Lower leg skin (tissue), 4 donors: ENCODE measurements around the gene AQP2. TPM values are rescaled to one million over a fixed set of nuclear protein-coding genes. Genes with fewer than 3 reads are reported as not detected.
"Not testable (repeated sequence)": the region's sequence is repeated elsewhere in the genome, so short reads cannot be mapped to it uniquely, and the experiment has no call there.

Source experiments
- DNase-seq, 2 donors: peaks; one replicate each; pipeline ENCODE4 v3.0.0-alpha.2; 2019; ENCODE audit warnings: low spot score in 2 of 2
- H3K4me3 ChIP-seq: fragments of 200-600 bp; sonication (generic); 2 replicates; pipeline ENCODE4 v1.5.1; 2017; ENCODE audit warnings: mild to moderate bottlenecking, low read depth; ENCODE audit not compliant: poor library complexity, severe bottlenecking
- CTCF ChIP-seq, 3 donors: fragments of 450-650 bp; IDR thresholded peaks; one replicate each; pipeline ENCODE4 v1.5.1; 2016; ENCODE audit warnings: antibody characterized with exemption in 3 of 3, mild to moderate bottlenecking in 3 of 3, moderate library complexity in 2 of 3
- POLR2A ChIP-seq, 2 donors: fragments of 450-650 bp; IDR thresholded peaks; one replicate each; pipeline ENCODE4 v1.6.1; 2016 to 2017; ENCODE audit warnings: antibody characterized with exemption in 2 of 2, mild to moderate bottlenecking in 1 of 2, moderate library complexity in 1 of 2
- WGBS, 2 donors: methylation state at CpG; one replicate each; pipeline ENCODE4 v1.1.5; 2018; 5-methylcytosine and 5-hydroxymethylcytosine counted together
- intact Hi-C: fragments of 100-400 bp; cut with DNase I; formaldehyde crosslinking; loops from one replicate; pipeline ENCODE4 v1.15.0; 2023; ENCODE audit warnings: low total_unique reads
- total RNA-seq, 4 donors: library from RNA; depleted of rRNA; stranded (reverse); fragments of >200 nt; gene quantifications; one replicate each; pipeline ENCODE4 v1.1.0, GENCODE V29; 2016

AQP2 gene
- total RNA-seq, 4 donors from 2014 or later = 0.36 TPM; not detected in 3

- TF ChIP-seq POLR2A (IDR thresholded peaks at IDR 0.05) = no peak
- TF ChIP-seq CTCF (IDR thresholded peaks at IDR 0.05) = no peak
- WGBS, 2 donors = 2 to 4% methylated on average over 8 of the region's 8 CpGs
- intact Hi-C loops = no loop called here
- peak in 1 of 2 donors; percentile 75 for DNase-seq
- H3K4me3 ChIP-seq = no peak overlapping the region
Measured at GRCh38 chr12:49983892-49984291, 33.4 kb downstream of the AQP2 start.

- intact Hi-C loops = no loop called here
- TF ChIP-seq CTCF (IDR thresholded peaks at IDR 0.05) (no peak), POLR2A (IDR thresholded peaks at IDR 0.05) (no peak)
- peak in 1 of 2 donors; percentile 57 for DNase-seq
- H3K4me3 ChIP-seq = no peak overlapping the region
- whole genome bisulfite sequencing, 2 donors = 87 to 89% methylated on average over 9 of the region's 9 CpGs
Measured at GRCh38 chr12:49984476-49985359, 34.2 kb downstream of the AQP2 start.

- TF ChIP-seq POLR2A (IDR thresholded peaks at IDR 0.05) (no peak), CTCF (IDR thresholded peaks at IDR 0.05) (no peak)
- H3K4me3 ChIP-seq = no peak overlapping the region
- intact Hi-C loops = no loop called here
- 88 to 97% methylated on average over 5 of the region's 5 CpGs for WGBS, 2 donors
- peak in 1 of 2 donors; percentile 21 for DNase-seq
Measured at GRCh38 chr12:49985981-49986380, 35.4 kb downstream of the AQP2 start.

GRCh38 chr12:49986476-49986875 lies 35.9 kb downstream of the AQP2 start:
- intact Hi-C loops, DNase-seq, H3K4me3 ChIP-seq: not testable (repeated sequence)
- WGBS, 2 donors = 84 to 86% methylated on average over 3 of the region's 3 CpGs

GRCh38 chr12:49987625-49988303 lies 37.2 kb downstream of the AQP2 start:
- no peak for TF ChIP-seq CTCF (IDR thresholded peaks at IDR 0.05)
- no peak for TF ChIP-seq POLR2A (IDR thresholded peaks at IDR 0.05)
- WGBS, 2 donors = 86 to 87% methylated on average over 4 of the region's 4 CpGs
- no peak overlapping the region for H3K4me3 ChIP-seq
- intact Hi-C loops = no loop called here
- DNase-seq = no peak

GRCh38 chr12:49989400-49989799 lies 38.9 kb downstream of the AQP2 start:
- 93% methylated on average over 2 of the region's 2 CpGs for WGBS, 2 donors
- intact Hi-C loops = not testable (repeated sequence)

More at GRCh38 chr12:49989400-49989799, 38.9 kb downstream of the AQP2 start:
- H3K4me3 ChIP-seq, DNase-seq: not testable (repeated sequence)
